ENCODE results near the gene NELFCD.

NELFCD gene

DNA sequence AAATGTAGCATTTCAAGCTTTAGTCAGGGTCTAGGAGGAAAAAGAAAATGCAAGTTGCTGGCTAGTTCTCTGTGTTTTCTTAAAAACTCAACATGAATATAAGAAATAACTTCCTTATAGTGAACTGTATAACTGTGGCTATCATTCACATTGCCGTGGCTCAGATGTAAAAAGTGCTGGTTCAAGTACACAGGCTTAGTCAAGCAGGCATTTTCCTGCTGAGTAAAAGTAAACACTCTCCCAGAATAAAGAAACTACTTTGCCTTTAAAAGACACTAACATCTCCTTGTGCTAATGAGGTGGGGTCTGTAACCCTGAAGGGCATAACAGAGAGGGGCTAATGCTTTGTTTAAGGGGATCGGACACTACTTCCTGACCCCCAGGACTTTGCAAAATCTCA, 47.8 kb downstream of the NELFCD start:
- peaks cover 45 to 60% (median 52%) of the 10 kb centered on the region in 3 donors for H3K36me3 ChIP-seq
- intact Hi-C loops (cut with DNase I; ENCODE audit: low total_unique reads) = no loop called here
- H3K27me3 ChIP-seq = no peaks in the 10 kb centered on the region
- TF ChIP-seq, protein P1, sequence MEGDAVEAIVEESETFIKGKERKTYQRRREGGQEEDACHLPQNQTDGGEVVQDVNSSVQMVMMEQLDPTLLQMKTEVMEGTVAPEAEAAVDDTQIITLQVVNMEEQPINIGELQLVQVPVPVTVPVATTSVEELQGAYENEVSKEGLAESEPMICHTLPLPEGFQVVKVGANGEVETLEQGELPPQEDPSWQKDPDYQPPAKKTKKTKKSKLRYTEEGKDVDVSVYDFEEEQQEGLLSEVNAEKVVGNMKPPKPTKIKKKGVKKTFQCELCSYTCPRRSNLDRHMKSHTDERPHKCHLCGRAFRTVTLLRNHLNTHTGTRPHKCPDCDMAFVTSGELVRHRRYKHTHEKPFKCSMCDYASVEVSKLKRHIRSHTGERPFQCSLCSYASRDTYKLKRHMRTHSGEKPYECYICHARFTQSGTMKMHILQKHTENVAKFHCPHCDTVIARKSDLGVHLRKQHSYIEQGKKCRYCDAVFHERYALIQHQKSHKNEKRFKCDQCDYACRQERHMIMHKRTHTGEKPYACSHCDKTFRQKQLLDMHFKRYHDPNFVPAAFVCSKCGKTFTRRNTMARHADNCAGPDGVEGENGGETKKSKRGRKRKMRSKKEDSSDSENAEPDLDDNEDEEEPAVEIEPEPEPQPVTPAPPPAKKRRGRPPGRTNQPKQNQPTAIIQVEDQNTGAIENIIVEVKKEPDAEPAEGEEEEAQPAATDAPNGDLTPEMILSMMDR (IDR thresholded peaks at IDR 0.05) = no peak
- no peak overlapping the region for H3K4me3 ChIP-seq
- peak overlapping the region in 1 of 2 donors; percentile 17 for H3K27ac ChIP-seq
- peaks cover 0 to 50% (median 36%) of the 10 kb centered on the region in 4 donors for H3K4me1 ChIP-seq
- H3K9me3 ChIP-seq = no peaks in the 10 kb centered on the region
- no peak for DNase-seq

DNA sequence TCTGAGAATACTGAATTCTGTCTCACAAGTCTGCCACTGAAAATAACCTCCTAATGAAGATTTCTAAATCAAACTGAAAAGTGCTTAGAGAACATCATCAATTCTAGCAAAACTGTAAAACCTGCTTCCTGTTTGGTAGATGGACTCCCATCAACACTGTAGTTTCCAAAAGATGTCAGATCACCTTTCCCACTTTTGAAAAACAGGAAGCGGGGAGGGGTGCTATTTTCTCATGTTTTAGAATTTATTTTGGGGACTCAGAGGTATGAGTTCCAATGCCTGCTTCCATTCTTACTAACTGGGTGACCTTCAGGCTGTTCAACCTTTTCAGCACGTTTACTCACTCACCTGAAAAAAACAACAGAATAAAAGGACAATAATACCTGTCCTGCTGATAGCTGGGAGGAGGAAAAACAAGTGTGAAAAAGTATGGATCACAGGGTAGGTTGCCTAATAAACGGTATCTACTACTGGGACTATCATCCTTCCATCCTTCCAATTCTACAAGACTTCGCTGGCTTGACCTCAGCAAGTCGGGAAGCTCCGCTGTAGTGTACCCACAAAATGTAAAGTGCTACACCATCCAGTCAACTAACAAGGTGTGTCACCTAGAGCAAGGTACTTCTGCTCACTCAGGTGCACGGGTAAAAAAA, 50.0 kb downstream of the NELFCD start:
- intact Hi-C loops (cut with DNase I; ENCODE audit: low total_unique reads) = loop anchor here (5.0 kb wide), 2 partner anchors 49 to 139 kb away; partner anchors contain the start of gene NELFCD
- H3K9me3 ChIP-seq = no peaks in the 10 kb centered on the region
- H3K4me1 ChIP-seq = peaks cover 0 to 50% (median 36%) of the 10 kb centered on the region in 4 donors
- no peaks in the 10 kb centered on the region for H3K27me3 ChIP-seq
- H3K27ac ChIP-seq = peak overlapping the region; percentile 85 to 86
- TF ChIP-seq, protein P1 (IDR thresholded peaks at IDR 0.05) = no peak
- H3K36me3 ChIP-seq = peaks cover 33 to 56% (median 42%) of the 10 kb centered on the region in 3 donors
- DNase-seq = no peak
- peak overlapping the region; percentile 78 to 93 for H3K4me3 ChIP-seq

DNA sequence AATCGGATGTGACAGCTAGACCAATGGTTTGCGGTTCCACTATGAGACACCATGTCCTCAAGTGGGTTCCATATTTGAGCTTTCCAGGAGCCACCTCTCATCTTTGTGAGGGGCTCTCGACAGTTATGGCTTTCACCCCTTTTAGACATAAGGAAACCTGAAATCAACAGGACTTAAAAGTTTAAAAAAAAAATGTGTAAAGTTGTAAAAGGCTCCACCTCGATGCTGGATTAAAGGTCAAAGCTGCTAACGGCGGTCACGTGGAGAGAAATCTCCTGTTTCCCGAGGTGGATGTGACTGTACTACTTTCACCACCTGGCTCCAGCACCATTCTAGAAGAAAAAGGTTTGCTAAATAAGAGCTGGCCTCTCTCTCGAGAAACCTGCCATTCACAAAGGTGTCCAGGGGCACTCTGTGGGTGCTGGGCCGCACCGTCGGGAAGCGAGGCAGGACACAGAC, 50.5 kb downstream of the NELFCD start:
- intact Hi-C loops (cut with DNase I; ENCODE audit: low total_unique reads) = loop anchor here (5.0 kb wide), 2 partner anchors 49 to 139 kb away; partner anchors contain the start of gene NELFCD
- TF ChIP-seq, protein P1 (IDR thresholded peaks at IDR 0.05) = no peak
- Histone ChIP-seq H3K27ac (peak overlapping the region; percentile 85 to 86), H3K4me1 (peaks cover 0 to 50% (median 36%) of the 10 kb centered on the region in 4 donors), H3K36me3 (peaks cover 33 to 58% (median 42%) of the 10 kb centered on the region in 3 donors), H3K27me3 (no peaks in the 10 kb centered on the region), H3K4me3 (peak overlapping the region; percentile 78 to 93), H3K9me3 (no peaks in the 10 kb centered on the region)
- DNase-seq = no peak

DNA sequence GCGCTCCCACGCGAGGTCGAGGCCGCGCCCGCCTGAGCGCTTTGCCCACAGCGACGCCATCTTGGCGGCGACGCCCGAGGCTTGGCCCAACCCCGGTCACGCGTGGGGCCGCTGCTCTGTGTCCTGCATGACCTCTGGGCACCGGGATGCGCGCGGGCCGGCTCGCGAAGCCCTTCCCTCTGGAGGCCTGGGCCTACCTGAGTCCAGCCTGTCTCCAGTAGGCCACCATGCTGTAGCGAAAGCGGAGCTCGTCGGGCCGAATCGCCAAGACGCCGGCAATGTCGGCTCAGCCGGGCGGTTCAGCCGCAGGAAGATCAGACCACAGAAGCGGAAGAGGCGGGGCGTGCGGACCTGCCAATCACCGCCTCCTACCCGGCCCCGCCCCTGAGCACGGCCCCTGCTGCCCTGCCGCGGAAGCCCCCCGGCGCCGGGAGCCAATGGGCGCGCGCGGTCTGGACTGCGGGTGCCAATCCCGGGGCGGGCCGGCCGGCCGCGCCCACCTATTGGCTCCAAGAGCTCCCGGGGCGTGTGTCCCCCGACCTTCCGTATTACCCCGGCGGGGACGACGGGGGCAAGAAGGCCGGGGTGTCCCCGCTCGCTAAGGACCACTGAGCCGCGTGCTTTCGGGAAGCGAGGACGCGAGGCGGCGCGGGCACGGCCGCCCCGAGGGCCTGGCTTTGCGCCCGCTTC, 51.1 kb downstream of the NELFCD start, which contains the start of gene ATP5F1E:
ATP5F1E (minus strand) TSS at position 313 of the 690 bp plus-strand sequence; CDS start at position 229, 84 bp downstream.
- Histone ChIP-seq H3K27ac (peak within 1 kb of the TSS; percentile 85 to 86), H3K4me3 (peak within 1 kb of the TSS; percentile 78 to 93), H3K9me3 (no peaks in the 10 kb centered on the region), H3K4me1 (peaks cover 0 to 44% (median 36%) of the 10 kb centered on the region in 4 donors), H3K36me3 (peaks cover 32 to 58% (median 44%) of the 10 kb centered on the region in 3 donors), H3K27me3 (no peaks in the 10 kb centered on the region)
- TF ChIP-seq, protein P1 (IDR thresholded peaks at IDR 0.05) = no peak
- intact Hi-C loops (cut with DNase I; ENCODE audit: low total_unique reads) = loop anchor here (5.0 kb wide), 2 partner anchors 50 to 140 kb away; partner anchors contain the start of gene NELFCD
- peak; percentile 96 to 98 for DNase-seq

DNA sequence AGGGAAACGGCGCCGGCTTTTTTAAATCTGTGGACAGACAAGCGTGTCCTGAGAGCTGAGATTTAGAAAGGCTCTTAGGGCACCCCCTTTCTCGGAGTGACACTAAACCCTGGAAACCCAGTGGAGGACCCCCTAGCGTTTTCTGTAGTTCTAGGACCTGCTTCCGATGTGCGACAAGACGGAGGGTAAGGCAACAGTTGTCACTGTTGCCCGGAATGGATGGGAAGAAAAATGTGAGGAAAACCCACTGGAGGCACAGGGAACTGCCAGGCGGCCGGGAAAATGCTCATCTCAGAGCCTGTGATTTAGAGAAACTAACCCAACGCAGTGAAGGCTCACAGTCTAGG, 51.6 kb downstream of the NELFCD start:
- H3K27ac ChIP-seq = peak overlapping the region; percentile 85 to 86
- peaks cover 0 to 39% (median 34%) of the 10 kb centered on the region in 4 donors for H3K4me1 ChIP-seq
- H3K4me3 ChIP-seq = peak overlapping the region; percentile 78 to 93
- intact Hi-C loops (cut with DNase I; ENCODE audit: low total_unique reads) = loop anchor here (5.0 kb wide), 2 partner anchors 50 to 140 kb away; partner anchors contain the start of gene NELFCD
- no peaks in the 10 kb centered on the region for H3K9me3 ChIP-seq
- no peak for DNase-seq
- peaks cover 31 to 58% (median 49%) of the 10 kb centered on the region in 3 donors for H3K36me3 ChIP-seq
- no peaks in the 10 kb centered on the region for H3K27me3 ChIP-seq
- TF ChIP-seq, protein P1 (IDR thresholded peaks at IDR 0.05) = peak in 1 of 2 experiments; percentile 24

Measured in tibial artery (tissue), 4 donors.